GM21360 (cell line): Measurements from ENCODE around the gene CCER1.

Experiments
- ATAC-seq: cut with Tn5 transposase; IDR thresholded peaks from one replicate; pipeline ENCODE4 v1.9.1; 2021; ENCODE audit warnings: mild to moderate bottlenecking, moderate library complexity; ENCODE audit not compliant: unreplicated experiment

Gene CCER1

GRCh38 chr12:90922145-90922627 is 32.8 kb downstream of the CCER1 start:
- no peak for ATAC-seq

GRCh38 chr12:90921536-90921935 is 33.4 kb downstream of the CCER1 start:
- ATAC-seq = no peak

DNA sequence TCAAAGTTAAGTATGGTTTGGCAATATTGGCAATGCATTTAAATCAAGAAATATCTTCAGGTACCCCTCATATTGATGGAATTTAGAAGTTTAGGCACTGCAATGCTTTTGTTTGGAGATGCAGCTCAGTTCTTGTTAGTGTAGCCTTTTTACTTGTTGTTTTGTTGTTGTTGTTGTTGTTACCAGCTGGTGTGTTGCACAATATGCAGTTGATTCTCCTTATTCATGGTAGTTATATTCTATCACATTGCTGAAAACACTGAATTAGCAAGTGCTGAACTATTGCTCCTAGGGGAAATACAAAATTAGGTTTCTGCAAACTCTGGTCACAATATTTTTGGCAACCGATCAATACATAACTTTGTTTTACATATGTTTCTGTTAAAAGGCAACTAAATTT is 34.8 kb downstream of the CCER1 start:
- no peak for ATAC-seq

GRCh38 chr12:90917431-90917830 is 37.5 kb downstream of the CCER1 start:
- no peak for ATAC-seq

- no peak for ATAC-seq
These were observed 38.5 kb downstream of the CCER1 start for GRCh38 chr12:90916516-90916915.

DNA sequence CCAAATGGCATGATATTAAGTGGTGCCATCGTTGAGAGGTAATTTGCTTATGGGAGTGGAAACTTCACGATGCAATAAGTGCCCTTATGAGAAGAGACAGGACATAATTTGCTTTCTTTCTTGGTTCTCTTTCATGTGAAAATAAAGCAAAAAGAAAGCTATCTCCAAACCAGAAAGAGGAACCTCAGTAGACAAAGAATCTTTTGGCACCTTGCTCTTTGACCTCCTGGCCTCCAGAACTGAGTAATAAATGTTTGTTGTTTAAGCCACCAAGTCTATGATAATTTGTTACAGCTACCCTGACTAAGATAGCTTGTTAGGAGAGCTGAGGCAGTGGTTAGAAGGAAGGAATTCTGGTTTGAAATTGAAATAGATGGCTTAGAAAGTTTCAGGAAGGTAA is 39.6 kb downstream of the CCER1 start:
- no peak for ATAC-seq

DNA sequence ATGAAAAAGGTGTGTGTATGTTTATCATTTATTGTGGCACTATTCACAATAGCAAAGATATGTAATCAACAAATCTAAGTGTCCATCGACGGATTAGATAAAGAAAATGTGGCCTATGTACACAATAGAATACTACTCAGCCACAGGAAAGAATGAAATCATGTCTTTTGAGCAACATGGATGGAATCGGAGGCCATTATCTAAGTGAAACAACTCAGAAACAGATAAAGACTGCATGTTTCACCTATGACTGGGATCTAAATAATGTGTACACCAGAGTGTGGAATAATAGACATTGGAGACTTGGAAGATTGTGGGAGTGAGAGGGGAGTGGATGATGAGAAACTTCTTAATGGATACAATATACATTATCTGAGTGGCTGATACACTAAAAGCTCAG is 44.0 kb downstream of the CCER1 start:
- no peak for ATAC-seq

DNA sequence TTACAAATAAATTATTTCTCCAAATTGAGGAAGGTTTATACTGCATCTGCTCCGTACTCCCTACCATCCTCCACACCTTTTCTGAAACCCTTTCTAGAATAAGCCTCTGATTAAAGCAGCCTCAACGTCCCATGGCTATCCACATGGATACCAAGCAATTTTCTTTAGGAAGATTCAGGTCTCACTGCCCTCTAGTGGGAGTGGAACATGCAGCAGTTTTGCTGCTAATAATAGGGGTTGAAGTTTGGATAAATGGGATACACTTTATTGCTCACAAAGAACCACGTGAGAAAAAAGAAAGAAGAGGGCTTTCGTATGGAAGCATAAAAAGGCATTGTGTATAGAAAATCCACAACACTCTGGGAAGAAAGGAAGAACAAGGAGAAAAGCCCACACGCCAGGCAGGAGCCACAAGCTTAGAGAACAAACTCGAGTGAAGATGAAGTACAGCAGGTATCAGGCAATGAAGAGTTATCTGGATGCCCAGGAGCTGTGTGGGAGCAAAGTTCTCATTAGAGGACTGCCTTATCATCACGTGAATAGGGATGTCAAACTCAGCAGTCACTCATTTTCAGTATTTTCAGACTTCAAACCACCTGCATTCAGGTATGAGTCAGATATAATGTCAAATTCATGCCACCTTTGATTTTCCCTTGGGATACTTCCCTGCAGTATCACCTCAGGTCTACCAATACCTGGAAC is 45.8 kb downstream of the CCER1 start:
- no peak for ATAC-seq

DNA sequence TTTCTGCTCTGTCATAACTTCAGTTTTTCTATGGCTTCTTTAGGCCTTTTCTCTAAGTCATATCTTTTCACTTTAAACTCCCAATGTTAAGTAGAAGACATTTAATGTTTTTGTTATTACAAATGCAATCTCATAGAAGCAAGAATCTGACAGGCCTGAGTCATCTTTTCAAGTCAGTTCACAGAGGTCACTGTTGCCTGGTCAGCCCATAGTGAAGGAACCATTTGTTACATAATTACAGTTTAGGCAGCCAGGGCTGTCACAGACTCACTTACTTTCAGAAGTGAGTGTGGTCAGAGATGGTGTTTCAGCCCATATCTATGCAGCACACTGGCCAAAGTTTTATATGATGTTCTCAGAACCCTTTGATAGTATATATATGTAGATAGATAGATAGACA is 46.5 kb downstream of the CCER1 start:
- ATAC-seq = no peak

GRCh38 chr12:90905691-90906370 is 49.1 kb downstream of the CCER1 start:
- no peak for ATAC-seq

- no peak for ATAC-seq
These were observed 52.4 kb downstream of the CCER1 start for GRCh38 chr12:90902596-90902995.
